ENCODE results near the gene NBR1.

DNA sequence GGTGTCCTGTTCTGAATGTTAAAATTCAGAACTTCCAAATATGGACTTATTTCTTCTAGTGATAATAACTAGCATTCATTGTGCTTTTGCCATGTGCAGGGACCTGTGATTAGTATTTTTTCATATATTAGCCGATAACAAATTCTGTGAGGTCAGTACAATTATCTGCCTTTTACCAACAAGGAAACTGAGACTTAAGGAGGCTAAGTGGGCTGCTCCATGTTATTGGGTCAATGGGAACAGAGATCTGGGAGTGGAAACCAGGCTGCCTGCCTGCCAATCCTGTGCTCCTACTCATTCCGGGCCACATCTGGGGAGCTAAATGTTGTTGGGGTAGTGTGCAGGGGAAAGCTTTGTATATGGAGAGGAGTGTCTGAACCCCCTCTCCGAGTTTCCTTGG is 44.3 kb downstream of the NBR1 start:
- TF ChIP-seq, protein P1, sequence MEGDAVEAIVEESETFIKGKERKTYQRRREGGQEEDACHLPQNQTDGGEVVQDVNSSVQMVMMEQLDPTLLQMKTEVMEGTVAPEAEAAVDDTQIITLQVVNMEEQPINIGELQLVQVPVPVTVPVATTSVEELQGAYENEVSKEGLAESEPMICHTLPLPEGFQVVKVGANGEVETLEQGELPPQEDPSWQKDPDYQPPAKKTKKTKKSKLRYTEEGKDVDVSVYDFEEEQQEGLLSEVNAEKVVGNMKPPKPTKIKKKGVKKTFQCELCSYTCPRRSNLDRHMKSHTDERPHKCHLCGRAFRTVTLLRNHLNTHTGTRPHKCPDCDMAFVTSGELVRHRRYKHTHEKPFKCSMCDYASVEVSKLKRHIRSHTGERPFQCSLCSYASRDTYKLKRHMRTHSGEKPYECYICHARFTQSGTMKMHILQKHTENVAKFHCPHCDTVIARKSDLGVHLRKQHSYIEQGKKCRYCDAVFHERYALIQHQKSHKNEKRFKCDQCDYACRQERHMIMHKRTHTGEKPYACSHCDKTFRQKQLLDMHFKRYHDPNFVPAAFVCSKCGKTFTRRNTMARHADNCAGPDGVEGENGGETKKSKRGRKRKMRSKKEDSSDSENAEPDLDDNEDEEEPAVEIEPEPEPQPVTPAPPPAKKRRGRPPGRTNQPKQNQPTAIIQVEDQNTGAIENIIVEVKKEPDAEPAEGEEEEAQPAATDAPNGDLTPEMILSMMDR (IDR thresholded peaks at IDR 0.05), result no peak
- TF ChIP-seq POLR2A (IDR thresholded peaks at IDR 0.05; ENCODE audit: low read depth) (no peak), EP300 (IDR thresholded peaks at IDR 0.05) (no peak), POLR2AphosphoS5 (IDR thresholded peaks at IDR 0.05) (no peak)

All from esophagus muscularis mucosa (tissue), 4 donors.